GM21423 (cell line): Measurements from ENCODE around the gene GPSM1.

ENCODE experiments used
- ATAC-seq: cut with Tn5 transposase; IDR thresholded peaks from one replicate; pipeline ENCODE4 v1.9.1; 2021; ENCODE audit warnings: mild to moderate bottlenecking, moderate library complexity; ENCODE audit not compliant: unreplicated experiment

GPSM1 gene

GRCh38 chr9:136407911-136408310 lies 80.6 kb downstream of the GPSM1 start:
- no peak for ATAC-seq
